Stomach (tissue), 9 donors: ENCODE measurements around the gene MIPEP. TPM values are rescaled to one million over a fixed set of nuclear protein-coding genes. Genes with fewer than 3 reads are reported as not detected.

ENCODE experiments used
- DNase-seq, 2 donors: peaks; one replicate each; pipeline versions ENCODE4 v3.0.0 to v3.0.0-alpha.2; 2013 to 2019
- H3K27ac ChIP-seq, 5 donors: fragments of 200-600 bp in 4 of 5; sonication (generic) in 4 of 5; one replicate each; pipeline ENCODE4 v1.5.1; 2013 to 2019; ENCODE audit warnings: mild to moderate bottlenecking in 1 of 5, moderate library complexity in 1 of 5
- H3K27me3 ChIP-seq, 3 donors: fragments of 200-600 bp; sonication (generic); one replicate each; pipeline ENCODE4 v1.5.1; 2017 to 2019; ENCODE audit warnings: mixed run types in 1 of 3
- H3K36me3 ChIP-seq, 4 donors: fragments of 200-600 bp; sonication (generic); 1 replicate in 3 of 4; 2 replicates in 1 of 4; pipeline ENCODE4 v1.5.1; 2016 to 2019
- H3K4me1 ChIP-seq, 4 donors: fragments of 200-600 bp; sonication (generic); one replicate each; pipeline ENCODE4 v1.5.1; 2016 to 2019
- H3K4me3 ChIP-seq, 4 donors: fragments of 200-600 bp; sonication (generic) in 3 of 4; one replicate each; pipeline ENCODE4 v1.5.1; 2016 to 2019; ENCODE audit warnings: mild to moderate bottlenecking in 1 of 4
- H3K9me3 ChIP-seq, 4 donors: fragments of 200-600 bp; sonication (generic); one replicate each; pipeline ENCODE4 v1.5.1; 2016 to 2019
- EP300 ChIP-seq: sonication (generic); formaldehyde crosslinking; IDR thresholded peaks from one replicate; pipeline ENCODE4 v1.6.1; 2017; ENCODE audit warnings: antibody characterized with exemption
- POLR2A ChIP-seq, 4 donors: fragments of 450-650 bp; IDR thresholded peaks; one replicate each; pipeline ENCODE4 v1.6.1; 2016; ENCODE audit warnings: antibody characterized with exemption in 4 of 4, control low read depth in 2 of 4, mild to moderate bottlenecking in 1 of 4, moderate library complexity in 1 of 4
- POLR2AphosphoS5 ChIP-seq, 3 donors: sonication (generic); formaldehyde crosslinking; IDR thresholded peaks; one replicate each; pipeline ENCODE4 v1.6.1; 2016; ENCODE audit warnings: antibody characterized with exemption in 3 of 3
- WGBS, 5 donors: extraction: QIAGEN DNeasy Blood & Tissue Kit in 3 of 5; methylation state at CpG; one replicate each; pipeline versions ENCODE4 v1.1.5 to v1.1.7; 2013 to 2018; 5-methylcytosine and 5-hydroxymethylcytosine counted together
- intact Hi-C: fragments of 100-400 bp; cut with DNase I; formaldehyde crosslinking; loops from one replicate; pipeline ENCODE4 v1.15.1; 2023; ENCODE audit warnings: low total_unique reads
- polyA plus RNA-seq, 3 donors: library from polyadenylated mRNA; stranded (reverse); fragments of 200-250 nt; gene quantifications; one replicate each; pipeline ENCODE4 v1.2.3, GENCODE V29; 2013
- total RNA-seq, 5 donors: library from RNA; depleted of rRNA; stranded (reverse); fragments of >200 nt; gene quantifications; one replicate each; pipeline versions ENCODE4 v1.1.0 to v1.2.3, GENCODE V29; 2014 to 2016
- TF ChIP-seq, protein P1 (sequence below), 7 experiments: fragments of 450-650 bp in 4 of 7; fragments of 200-600 bp in 3 of 7; sonication (generic) in 3 of 7; IDR thresholded peaks; one replicate each; pipeline ENCODE4 v1.5.1; 2016 to 2019; ENCODE audit warnings: antibody characterized with exemption in 7 of 7, control low read depth in 2 of 7, mild to moderate bottlenecking in 1 of 7
- donor health status: healthy with polysubstance abuse.
- donor health status: Bipolar disorder and iron deficiency.
- donor health status: healthy.

MIPEP gene
- total and polyA plus RNA-seq, 8 donors, result 1.2 to 43.2 (median 15.2) TPM

DNA sequence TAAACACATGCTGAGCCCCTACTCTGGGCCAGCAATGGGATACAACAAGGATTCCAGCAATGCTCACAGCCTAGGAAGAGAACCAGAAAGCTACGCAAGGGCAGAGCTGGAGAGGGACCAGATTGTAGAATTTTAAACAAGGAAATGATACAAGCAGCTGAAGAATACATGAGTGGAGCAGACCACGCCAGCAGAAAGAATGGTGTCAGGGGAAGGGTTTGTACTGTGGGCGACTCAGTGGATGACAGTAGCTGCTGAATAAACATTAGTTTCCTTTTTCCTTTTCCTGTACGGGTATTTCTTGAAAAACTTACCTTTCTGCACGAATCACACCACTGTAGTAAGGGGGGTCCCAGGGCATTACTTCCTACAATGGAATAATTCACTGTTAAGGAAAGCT, 30.7 kb downstream of the MIPEP start:
- DNase-seq, result no peak
- intact Hi-C loops, result no loop called here
- H3K9me3 ChIP-seq, result no peaks in the 10 kb centered on the region
- peaks cover 8 to 44% (median 26%) of the 10 kb centered on the region in 4 donors for H3K36me3 ChIP-seq
- H3K27me3 ChIP-seq, result no peaks in the 10 kb centered on the region
- WGBS, 5 donors, result 69 to 87% (median 73%) methylated on average over 5 of the region's 5 CpGs
- no peak overlapping the region for H3K4me3 ChIP-seq
- TF ChIP-seq EP300, result no peak
- no peak for TF ChIP-seq POLR2AphosphoS5 (IDR thresholded peaks at IDR 0.05)
- TF ChIP-seq POLR2A (IDR thresholded peaks at IDR 0.05), result no peak
- TF ChIP-seq, protein P1, sequence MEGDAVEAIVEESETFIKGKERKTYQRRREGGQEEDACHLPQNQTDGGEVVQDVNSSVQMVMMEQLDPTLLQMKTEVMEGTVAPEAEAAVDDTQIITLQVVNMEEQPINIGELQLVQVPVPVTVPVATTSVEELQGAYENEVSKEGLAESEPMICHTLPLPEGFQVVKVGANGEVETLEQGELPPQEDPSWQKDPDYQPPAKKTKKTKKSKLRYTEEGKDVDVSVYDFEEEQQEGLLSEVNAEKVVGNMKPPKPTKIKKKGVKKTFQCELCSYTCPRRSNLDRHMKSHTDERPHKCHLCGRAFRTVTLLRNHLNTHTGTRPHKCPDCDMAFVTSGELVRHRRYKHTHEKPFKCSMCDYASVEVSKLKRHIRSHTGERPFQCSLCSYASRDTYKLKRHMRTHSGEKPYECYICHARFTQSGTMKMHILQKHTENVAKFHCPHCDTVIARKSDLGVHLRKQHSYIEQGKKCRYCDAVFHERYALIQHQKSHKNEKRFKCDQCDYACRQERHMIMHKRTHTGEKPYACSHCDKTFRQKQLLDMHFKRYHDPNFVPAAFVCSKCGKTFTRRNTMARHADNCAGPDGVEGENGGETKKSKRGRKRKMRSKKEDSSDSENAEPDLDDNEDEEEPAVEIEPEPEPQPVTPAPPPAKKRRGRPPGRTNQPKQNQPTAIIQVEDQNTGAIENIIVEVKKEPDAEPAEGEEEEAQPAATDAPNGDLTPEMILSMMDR (IDR thresholded peaks at IDR 0.05), result no peak
- no peaks in the 10 kb centered on the region for H3K4me1 ChIP-seq
- no peak overlapping the region for H3K27ac ChIP-seq

DNA sequence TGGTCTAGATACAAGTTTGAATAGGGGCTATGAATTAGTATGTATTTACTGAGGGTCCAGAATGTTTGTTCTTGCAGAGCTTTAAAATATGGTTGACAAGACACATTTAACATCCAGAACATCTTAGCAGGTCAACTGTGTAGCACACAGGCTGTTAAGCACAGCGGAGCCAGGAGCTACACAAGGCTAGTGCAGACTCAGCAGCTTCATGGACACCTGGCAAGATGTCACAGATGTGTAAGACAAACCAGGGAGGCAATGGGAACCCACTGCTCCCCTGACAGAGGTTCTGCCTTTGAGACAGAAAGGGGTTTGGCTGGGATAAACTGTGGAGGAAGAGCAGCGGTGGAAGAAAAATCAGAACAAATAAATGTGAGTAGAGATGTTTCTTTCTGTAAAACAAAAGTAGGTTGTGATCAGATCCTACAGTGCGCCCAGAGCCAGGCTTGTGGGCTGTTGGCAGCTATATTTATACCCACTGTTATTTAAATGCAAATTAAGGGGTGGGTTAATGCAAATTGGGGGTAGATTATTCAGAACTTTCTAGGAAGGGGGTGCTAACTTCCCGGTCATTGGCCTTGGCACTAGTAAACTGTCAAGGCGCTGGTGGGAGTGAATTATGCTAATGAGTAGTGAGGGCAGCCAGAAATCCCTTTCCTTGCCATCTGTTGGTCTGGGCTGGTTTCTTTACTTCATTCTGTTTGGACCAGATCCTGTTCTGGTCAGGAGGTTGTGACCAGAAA, 33.0 kb downstream of the MIPEP start:
- TF ChIP-seq POLR2AphosphoS5 (IDR thresholded peaks at IDR 0.05), result no peak
- no peak for TF ChIP-seq POLR2A (IDR thresholded peaks at IDR 0.05)
- no peak for TF ChIP-seq EP300
- TF ChIP-seq, protein P1 (IDR thresholded peaks at IDR 0.05), result no peak
- Histone ChIP-seq H3K27me3 (no peaks in the 10 kb centered on the region), H3K36me3 (peaks cover 3 to 42% (median 16%) of the 10 kb centered on the region in 4 donors), H3K9me3 (no peaks in the 10 kb centered on the region), H3K27ac (no peak overlapping the region), H3K4me1 (no peaks in the 10 kb centered on the region), H3K4me3 (no peak overlapping the region)
- DNase-seq, result no peak
- intact Hi-C loops, result no loop called here
- WGBS, 5 donors, result 73 to 91% (median 86%) methylated on average over 5 of the region's 5 CpGs

DNA sequence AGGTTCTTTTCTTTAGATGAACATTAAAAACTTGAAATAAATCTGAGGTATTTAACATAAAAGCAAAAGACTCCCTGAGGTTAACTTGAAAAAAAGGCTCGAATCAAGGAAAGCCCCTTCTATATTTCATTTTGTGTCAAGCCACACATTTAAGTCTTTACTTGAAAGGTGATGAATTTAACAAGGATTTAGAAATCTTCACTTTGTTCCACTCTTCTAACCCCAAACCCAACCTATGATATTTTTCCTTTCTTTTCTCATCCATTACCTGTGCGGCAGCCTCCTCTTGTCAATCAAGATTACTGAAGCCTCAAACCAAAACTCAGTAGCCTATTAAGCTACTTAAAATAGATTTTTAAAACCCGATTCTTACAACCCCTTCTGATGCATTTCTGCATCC, 33.8 kb downstream of the MIPEP start:
- H3K4me1 ChIP-seq, result no peaks in the 10 kb centered on the region
- no peaks in the 10 kb centered on the region for H3K27me3 ChIP-seq
- no peak overlapping the region for H3K27ac ChIP-seq
- H3K9me3 ChIP-seq, result no peaks in the 10 kb centered on the region
- H3K4me3 ChIP-seq, result no peak overlapping the region
- intact Hi-C loops, result no loop called here
- peaks cover 3 to 37% (median 12%) of the 10 kb centered on the region in 4 donors for H3K36me3 ChIP-seq
- WGBS, 5 donors, result 88 to 94% (median 92%) methylated on average over 3 of the region's 3 CpGs
- TF ChIP-seq, protein P1 (IDR thresholded peaks at IDR 0.05), result no peak
- no peak for TF ChIP-seq POLR2AphosphoS5 (IDR thresholded peaks at IDR 0.05)
- TF ChIP-seq EP300, result no peak
- no peak for TF ChIP-seq POLR2A (IDR thresholded peaks at IDR 0.05)
- no peak for DNase-seq

DNA sequence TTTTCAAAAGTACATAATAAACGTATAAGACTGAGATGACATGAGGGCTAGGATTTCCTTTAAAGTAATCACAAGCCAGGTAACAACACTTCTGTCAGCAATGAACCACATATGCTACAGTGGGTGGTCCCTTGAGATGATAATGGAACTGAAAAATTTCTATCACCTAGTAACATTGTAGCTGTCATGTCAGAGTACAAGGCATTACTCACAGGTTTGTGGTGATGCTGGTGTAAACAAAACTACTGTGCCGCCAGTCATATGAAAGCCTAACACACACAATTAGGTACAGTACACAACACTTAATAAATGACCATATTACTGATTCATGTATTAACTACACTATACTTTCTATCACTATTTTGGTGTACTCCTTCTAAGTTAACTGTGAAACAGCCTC, 36.8 kb downstream of the MIPEP start:
- intact Hi-C loops, result no loop called here
- TF ChIP-seq POLR2AphosphoS5 (IDR thresholded peaks at IDR 0.05) (no peak), EP300 (no peak), POLR2A (IDR thresholded peaks at IDR 0.05) (no peak)
- TF ChIP-seq, protein P1 (IDR thresholded peaks at IDR 0.05), result no peak

More for the DNA sequence above, 36.8 kb downstream of the MIPEP start:
- Histone ChIP-seq H3K9me3 (no peaks in the 10 kb centered on the region), H3K27me3 (no peaks in the 10 kb centered on the region), H3K4me1 (peaks cover 0 to 8% (median 0%) of the 10 kb centered on the region in 4 donors), H3K4me3 (no peak overlapping the region), H3K27ac (no peak overlapping the region), H3K36me3 (peaks cover 0 to 20% (median 9%) of the 10 kb centered on the region in 4 donors)
- no peak for DNase-seq
- WGBS, 5 donors, result 43 to 76% (median 50%) methylated on average over 2 of the region's 2 CpGs
